Neural cell (in vitro differentiated cells): ENCODE data around the gene UGT2B15. TPM values are rescaled to one million over a fixed set of nuclear protein-coding genes. Genes with fewer than 3 reads are reported as not detected.

ENCODE experiments used
- H2AFZ ChIP-seq: fragments of 200-600, 300-800 bp; sonication (generic), shearing (Covaris generic); 2 replicates; pipeline ENCODE4 v1.6.0; 2014; ENCODE audit warnings: low read depth, mild to moderate bottlenecking, antibody characterized with exemption, low read length, moderate library complexity
- H3F3A ChIP-seq: fragments of 200-600 bp; shearing (Covaris generic); 2 replicates; pipeline ENCODE4 v1.6.1; 2016; ENCODE audit warnings: mild to moderate bottlenecking, moderate library complexity, mixed read lengths, antibody characterized with exemption, low read length; ENCODE audit not compliant: insufficient read depth, poor library complexity, severe bottlenecking
- H3K27ac ChIP-seq: fragments of 200-600, 300-800 bp; sonication (generic), shearing (Covaris generic); 2 replicates; pipeline ENCODE4 v1.5.1; 2014; ENCODE audit warnings: mild to moderate bottlenecking, low read length, moderate library complexity
- H3K27me3 ChIP-seq: fragments of 300-800, 200-600 bp; sonication (generic), shearing (Covaris generic); 2 replicates; pipeline ENCODE4 v1.6.0; 2014; ENCODE audit warnings: mild to moderate bottlenecking, low read depth, low read length, moderate library complexity; ENCODE audit not compliant: insufficient read depth
- H3K36me3 ChIP-seq: fragments of 300-800, 200-600 bp; sonication (generic), shearing (Covaris generic); 2 replicates; pipeline ENCODE4 v1.5.1; 2014; ENCODE audit warnings: mild to moderate bottlenecking, antibody characterized with exemption, low read length, moderate library complexity; ENCODE audit not compliant: insufficient read depth
- H3K4me2 ChIP-seq: fragments of 300-800, 200-600 bp; sonication (generic), shearing (Covaris generic); 2 replicates; pipeline ENCODE4 v1.6.0; 2014; ENCODE audit warnings: mild to moderate bottlenecking, low read length
- H3K4me3 ChIP-seq: fragments of 300-800, 200-600 bp; sonication (generic), shearing (Covaris generic); 2 replicates; pipeline ENCODE4 v1.5.1; 2014; ENCODE audit warnings: mild to moderate bottlenecking, low read length, moderate library complexity
- H3K79me2 ChIP-seq: fragments of 200-600 bp; shearing (Covaris generic); replicated peaks from 2 replicates; pipeline ENCODE4 v1.6.0; 2014; ENCODE audit warnings: mild to moderate bottlenecking, low read length, moderate library complexity; ENCODE audit not compliant: insufficient read depth
- H3K9ac ChIP-seq: fragments of 300-800, 200-600 bp; sonication (generic), shearing (Covaris generic); 2 replicates; pipeline ENCODE4 v1.6.1; 2016; ENCODE audit warnings: mild to moderate bottlenecking, low read length, mixed read lengths
- H3K9me2 ChIP-seq: fragments of 200-600 bp; shearing (Covaris generic); 2 replicates; pipeline ENCODE4 v1.6.1; 2016; ENCODE audit warnings: mild to moderate bottlenecking, low read length, mixed read lengths; ENCODE audit not compliant: insufficient read depth
- H3K9me3 ChIP-seq: fragments of 200-600, 300-800 bp; sonication (generic), shearing (Covaris generic); 2 replicates; pipeline ENCODE4 v1.6.1; 2016; ENCODE audit warnings: mild to moderate bottlenecking, mixed run types, low read length, moderate library complexity, mixed read lengths
- H4K20me1 ChIP-seq: fragments of 200-600 bp; shearing (Covaris generic); 2 replicates; pipeline ENCODE4 v1.6.1; 2016; ENCODE audit warnings: mild to moderate bottlenecking, mixed run types; ENCODE audit not compliant: insufficient read depth
- EP300 ChIP-seq: fragments of 450-650 bp; conservative IDR thresholded peaks from 2 replicates; pipeline ENCODE4 v1.6.1; 2014; ENCODE audit warnings: antibody characterized with exemption, mild to moderate bottlenecking, moderate library complexity; ENCODE audit not compliant: poor library complexity, severe bottlenecking
- EZH2 ChIP-seq: fragments of 200-600, 300-800 bp; shearing (Covaris generic), sonication (generic); IDR thresholded peaks from 2 replicates; pipeline ENCODE4 v1.6.1; 2014; ENCODE audit warnings: antibody characterized with exemption, low read length, borderline replicate concordance, mild to moderate bottlenecking; ENCODE audit not compliant: insufficient read depth, poor library complexity, severe bottlenecking
- MXI1 ChIP-seq: fragments of 450-650 bp; conservative IDR thresholded peaks from 2 replicates; pipeline ENCODE4 v1.6.1; 2014; ENCODE audit warnings: antibody characterized with exemption, mild to moderate bottlenecking; ENCODE audit not compliant: poor library complexity, severe bottlenecking
- POLR2AphosphoS5 ChIP-seq: IDR thresholded peaks from 2 replicates; pipeline ENCODE4 v1.6.1; 2012
- RAD21 ChIP-seq: fragments of 450-650 bp; conservative IDR thresholded peaks from 2 replicates; pipeline ENCODE4 v1.6.1; 2014; ENCODE audit warnings: antibody characterized with exemption, mild to moderate bottlenecking, moderate library complexity
- SMC3 ChIP-seq: fragments of 450-650 bp; conservative IDR thresholded peaks from 2 replicates; pipeline ENCODE4 v1.6.1; 2014; ENCODE audit warnings: antibody characterized with exemption, mild to moderate bottlenecking, moderate library complexity; ENCODE audit not compliant: poor library complexity
- TAF1 ChIP-seq: IDR thresholded peaks from 2 replicates; pipeline ENCODE4 v1.6.1; 2012; ENCODE audit warnings: low read depth
- polyA plus RNA-seq: library from polyadenylated mRNA; depleted of rRNA; stranded (reverse); fragments of >200 nt; gene quantifications from 2 replicates; pipeline ENCODE4 v1.2.3, GENCODE V29; 2014
- TF ChIP-seq, protein P1 (sequence below): IDR thresholded peaks from 2 replicates; pipeline ENCODE4 v1.6.1; 2012; ENCODE audit warnings: borderline replicate concordance
- TF ChIP-seq, protein P2 (sequence below): fragments of 450-650 bp; IDR thresholded peaks from 2 replicates; pipeline ENCODE4 v1.5.1; 2014; ENCODE audit warnings: antibody characterized with exemption, mild to moderate bottlenecking, moderate library complexity; ENCODE audit not compliant: poor library complexity, severe bottlenecking

Gene UGT2B15
- polyA plus RNA-seq, 1 donor from 2014 or later = not detected

DNA sequence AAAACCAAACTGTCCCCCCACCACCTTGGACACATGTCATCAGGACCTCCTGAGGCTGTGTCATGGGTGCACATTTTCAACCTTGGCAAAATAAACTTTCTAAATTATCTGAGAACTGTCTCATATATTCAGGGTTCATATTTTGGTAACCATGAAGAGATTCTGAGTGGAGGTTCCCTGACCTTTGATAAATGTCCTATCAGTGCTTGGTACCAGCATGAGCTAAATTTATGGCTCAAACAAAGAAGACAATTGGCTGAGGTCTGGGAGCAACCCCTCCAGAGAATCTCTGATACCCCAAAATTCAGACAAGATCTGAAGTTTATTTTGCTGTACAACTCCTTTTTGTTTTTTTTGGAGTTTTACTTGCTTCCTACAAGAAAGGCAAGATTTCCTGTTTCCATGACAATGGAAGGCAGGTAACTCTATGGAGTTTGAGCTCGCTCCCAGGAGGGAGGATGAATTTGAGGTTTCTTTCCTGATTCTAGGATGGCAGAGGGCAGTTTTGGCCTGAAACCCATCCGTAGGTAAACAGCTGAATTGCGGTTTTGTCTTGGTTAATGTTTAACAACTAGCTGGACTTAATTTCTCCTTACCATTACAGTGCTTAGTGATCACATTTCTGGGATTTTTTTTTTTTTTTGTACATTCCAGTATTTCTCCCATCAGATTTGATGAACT, 14.5 kb downstream of the UGT2B15 start:
- Histone ChIP-seq H3K9me3 (no peaks in the 10 kb centered on the region), H4K20me1 (no peaks in the 10 kb centered on the region), H3K4me3 (no peak overlapping the region), H3K4me2 (no peak overlapping the region), H3K79me2 (no peaks in the 10 kb centered on the region), H3K27me3 (no peaks in the 10 kb centered on the region), H3K36me3 (no peaks in the 10 kb centered on the region), H3K9me2 (no peaks in the 10 kb centered on the region), H3K9ac (no peak overlapping the region), H3K27ac (no peak overlapping the region), H2AFZ (no peak overlapping the region), H3F3A (no peaks in the 10 kb centered on the region)
- TF ChIP-seq POLR2AphosphoS5 (no peak), TAF1 (no peak)
- TF ChIP-seq, protein P1, sequence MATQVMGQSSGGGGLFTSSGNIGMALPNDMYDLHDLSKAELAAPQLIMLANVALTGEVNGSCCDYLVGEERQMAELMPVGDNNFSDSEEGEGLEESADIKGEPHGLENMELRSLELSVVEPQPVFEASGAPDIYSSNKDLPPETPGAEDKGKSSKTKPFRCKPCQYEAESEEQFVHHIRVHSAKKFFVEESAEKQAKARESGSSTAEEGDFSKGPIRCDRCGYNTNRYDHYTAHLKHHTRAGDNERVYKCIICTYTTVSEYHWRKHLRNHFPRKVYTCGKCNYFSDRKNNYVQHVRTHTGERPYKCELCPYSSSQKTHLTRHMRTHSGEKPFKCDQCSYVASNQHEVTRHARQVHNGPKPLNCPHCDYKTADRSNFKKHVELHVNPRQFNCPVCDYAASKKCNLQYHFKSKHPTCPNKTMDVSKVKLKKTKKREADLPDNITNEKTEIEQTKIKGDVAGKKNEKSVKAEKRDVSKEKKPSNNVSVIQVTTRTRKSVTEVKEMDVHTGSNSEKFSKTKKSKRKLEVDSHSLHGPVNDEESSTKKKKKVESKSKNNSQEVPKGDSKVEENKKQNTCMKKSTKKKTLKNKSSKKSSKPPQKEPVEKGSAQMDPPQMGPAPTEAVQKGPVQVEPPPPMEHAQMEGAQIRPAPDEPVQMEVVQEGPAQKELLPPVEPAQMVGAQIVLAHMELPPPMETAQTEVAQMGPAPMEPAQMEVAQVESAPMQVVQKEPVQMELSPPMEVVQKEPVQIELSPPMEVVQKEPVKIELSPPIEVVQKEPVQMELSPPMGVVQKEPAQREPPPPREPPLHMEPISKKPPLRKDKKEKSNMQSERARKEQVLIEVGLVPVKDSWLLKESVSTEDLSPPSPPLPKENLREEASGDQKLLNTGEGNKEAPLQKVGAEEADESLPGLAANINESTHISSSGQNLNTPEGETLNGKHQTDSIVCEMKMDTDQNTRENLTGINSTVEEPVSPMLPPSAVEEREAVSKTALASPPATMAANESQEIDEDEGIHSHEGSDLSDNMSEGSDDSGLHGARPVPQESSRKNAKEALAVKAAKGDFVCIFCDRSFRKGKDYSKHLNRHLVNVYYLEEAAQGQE = no peak

DNA sequence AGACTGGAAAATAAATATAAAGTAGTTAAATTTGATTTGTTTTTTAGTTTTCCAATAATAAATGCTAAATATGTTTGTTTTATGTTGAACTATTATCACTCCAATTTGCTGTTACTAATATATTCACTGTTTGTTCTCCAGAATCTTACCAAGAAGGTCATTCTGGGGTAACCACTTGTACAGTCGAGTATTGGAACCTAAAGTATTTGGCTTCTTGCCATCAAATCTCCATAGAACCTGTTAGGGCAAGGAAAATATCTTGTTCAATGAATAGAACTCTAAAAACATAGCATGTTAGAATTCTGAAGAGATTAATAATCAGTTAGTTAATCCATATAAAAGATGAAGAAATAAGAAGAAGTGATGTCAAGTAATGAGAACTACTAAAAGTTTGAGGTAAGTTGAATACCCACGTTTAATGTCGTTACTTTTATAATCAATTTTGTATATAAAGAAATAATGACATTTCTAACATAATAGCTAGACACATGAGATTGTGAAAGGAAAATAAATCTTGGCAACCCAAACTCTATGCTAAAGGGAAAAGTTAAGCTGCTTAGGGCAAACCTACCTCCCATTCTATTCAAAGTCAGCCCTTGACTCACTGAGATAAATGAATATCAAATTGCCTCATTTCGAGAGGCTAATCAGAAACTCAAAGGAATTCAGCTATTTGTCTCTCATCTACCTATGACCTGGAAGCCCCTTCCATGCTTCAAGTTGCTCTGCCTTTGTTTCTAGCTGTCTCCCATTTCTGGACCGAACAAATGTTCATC, 15.3 kb downstream of the UGT2B15 start:
- Histone ChIP-seq H3K4me3 (no peak overlapping the region), H3K27me3 (no peaks in the 10 kb centered on the region)
- TF ChIP-seq MXI1 (no peak), TAF1 (no peak), SMC3 (no peak), EZH2 (no peak), EP300 (no peak), RAD21 (no peak)
- TF ChIP-seq, protein P1 = no peak
- TF ChIP-seq, protein P2, sequence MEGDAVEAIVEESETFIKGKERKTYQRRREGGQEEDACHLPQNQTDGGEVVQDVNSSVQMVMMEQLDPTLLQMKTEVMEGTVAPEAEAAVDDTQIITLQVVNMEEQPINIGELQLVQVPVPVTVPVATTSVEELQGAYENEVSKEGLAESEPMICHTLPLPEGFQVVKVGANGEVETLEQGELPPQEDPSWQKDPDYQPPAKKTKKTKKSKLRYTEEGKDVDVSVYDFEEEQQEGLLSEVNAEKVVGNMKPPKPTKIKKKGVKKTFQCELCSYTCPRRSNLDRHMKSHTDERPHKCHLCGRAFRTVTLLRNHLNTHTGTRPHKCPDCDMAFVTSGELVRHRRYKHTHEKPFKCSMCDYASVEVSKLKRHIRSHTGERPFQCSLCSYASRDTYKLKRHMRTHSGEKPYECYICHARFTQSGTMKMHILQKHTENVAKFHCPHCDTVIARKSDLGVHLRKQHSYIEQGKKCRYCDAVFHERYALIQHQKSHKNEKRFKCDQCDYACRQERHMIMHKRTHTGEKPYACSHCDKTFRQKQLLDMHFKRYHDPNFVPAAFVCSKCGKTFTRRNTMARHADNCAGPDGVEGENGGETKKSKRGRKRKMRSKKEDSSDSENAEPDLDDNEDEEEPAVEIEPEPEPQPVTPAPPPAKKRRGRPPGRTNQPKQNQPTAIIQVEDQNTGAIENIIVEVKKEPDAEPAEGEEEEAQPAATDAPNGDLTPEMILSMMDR = no peak

More for the DNA sequence above, 15.3 kb downstream of the UGT2B15 start:
- Histone ChIP-seq H3F3A (no peaks in the 10 kb centered on the region), H3K9me2 (no peaks in the 10 kb centered on the region), H2AFZ (no peak overlapping the region), H3K27ac (no peak overlapping the region), H3K36me3 (no peaks in the 10 kb centered on the region), H3K79me2 (no peaks in the 10 kb centered on the region), H3K9ac (no peak overlapping the region), H4K20me1 (no peaks in the 10 kb centered on the region), H3K9me3 (no peaks in the 10 kb centered on the region), H3K4me2 (no peak overlapping the region)
